DND-41 (cell line): ENCODE measurements around the gene ADGRF5.

Experiments used
- ATAC-seq: fragments of 200-7000 bp; cut with Tn5 transposase; 3 replicates; pipeline ENCODE4 v1.9.1; 2021; ENCODE audit warnings: low read depth; ENCODE audit not compliant: insufficient read depth
- DNase-seq: peaks from one replicate; pipeline ENCODE4 v3.0.0-alpha.2; 2020
- H2AFZ ChIP-seq: 2 replicates; pipeline ENCODE4 v1.6.0; 2012; ENCODE audit warnings: low read depth, low read length
- H3K27ac ChIP-seq: 2 replicates; pipeline ENCODE4 v1.5.1; 2012; ENCODE audit warnings: low read length, inconsistent platforms
- H3K27me3 ChIP-seq: fragments of 200-600 bp; sonication (generic); 2 replicates; pipeline ENCODE4 v1.6.0; 2012; ENCODE audit warnings: low read length, mild to moderate bottlenecking, inconsistent platforms; ENCODE audit not compliant: insufficient read depth, poor library complexity
- H3K36me3 ChIP-seq: 2 replicates; pipeline ENCODE4 v1.5.1; 2012; ENCODE audit warnings: low read length, inconsistent platforms; ENCODE audit not compliant: insufficient read depth
- H3K4me1 ChIP-seq: 2 replicates; pipeline ENCODE4 v1.5.1; 2012; ENCODE audit warnings: mild to moderate bottlenecking, low read length; ENCODE audit not compliant: insufficient read depth
- H3K4me2 ChIP-seq: 2 replicates; pipeline ENCODE4 v1.6.0; 2012; ENCODE audit warnings: mild to moderate bottlenecking, moderate library complexity, low read length, inconsistent platforms; ENCODE audit not compliant: insufficient read depth
- H3K4me3 ChIP-seq, 2 experiments: fragments of 200-600 bp in 1 of 2; shearing (Covaris generic) in 1 of 2; 2 replicates each; pipeline ENCODE4 v1.5.1; 2012 to 2016; ENCODE audit warnings: inconsistent platforms in 2 of 2, low read length in 2 of 2, mild to moderate bottlenecking in 2 of 2, low read depth in 1 of 2, moderate library complexity in 1 of 2
- H3K79me2 ChIP-seq: 2 replicates; pipeline ENCODE4 v1.6.0; 2012; ENCODE audit warnings: low read length, inconsistent platforms; ENCODE audit not compliant: insufficient read depth
- H3K9ac ChIP-seq: 2 replicates; pipeline ENCODE4 v1.6.0; 2012; ENCODE audit warnings: low read depth, mild to moderate bottlenecking, inconsistent platforms, low read length, moderate library complexity
- H3K9me3 ChIP-seq: 2 replicates; pipeline ENCODE4 v1.5.1; 2012; ENCODE audit warnings: low read length, moderate library complexity, mild to moderate bottlenecking, inconsistent platforms; ENCODE audit not compliant: insufficient read depth, severe bottlenecking
- H4K20me1 ChIP-seq: 2 replicates; pipeline ENCODE4 v1.6.0; 2012; ENCODE audit warnings: low read length; ENCODE audit not compliant: insufficient read depth
- CTCF ChIP-seq: IDR thresholded peaks from 2 replicates; pipeline ENCODE4 v1.5.1; 2012; ENCODE audit warnings: borderline replicate concordance, low read length, moderate library complexity, mild to moderate bottlenecking; ENCODE audit not compliant: poor library complexity, severe bottlenecking; ENCODE audit errors: extremely low read depth
- EZH2 ChIP-seq: IDR thresholded peaks from 3 replicates; pipeline ENCODE4 v1.6.1; 2012; ENCODE audit warnings: borderline replicate concordance, low read depth, mild to moderate bottlenecking, moderate library complexity, low read length, inconsistent platforms; ENCODE audit not compliant: severe bottlenecking

ADGRF5 gene

GRCh38 chr6:46888578-46888977 is 33.2 kb downstream of the ADGRF5 start:
- Histone ChIP-seq H3K4me3 (no peak overlapping the region), H4K20me1 (no peaks in the 10 kb centered on the region), H3K79me2 (no peaks in the 10 kb centered on the region), H3K4me2 (no peak overlapping the region), H3K27ac (no peak overlapping the region), H3K4me1 (no peaks in the 10 kb centered on the region), H2AFZ (no peak overlapping the region), H3K27me3 (no peaks in the 10 kb centered on the region), H3K9ac (no peak overlapping the region), H3K9me3 (no peaks in the 10 kb centered on the region), H3K36me3 (no peaks in the 10 kb centered on the region)
- TF ChIP-seq CTCF (no peak), EZH2 (no peak)
- no peak for DNase-seq
- ATAC-seq: no peak

- ATAC-seq: no peak
- no peak overlapping the region for H3K4me3 ChIP-seq
- no peaks in the 10 kb centered on the region for H3K36me3 ChIP-seq
- H3K79me2 ChIP-seq: no peaks in the 10 kb centered on the region
- H3K27ac ChIP-seq: no peak overlapping the region
- no peaks in the 10 kb centered on the region for H3K9me3 ChIP-seq
- no peaks in the 10 kb centered on the region for H3K4me1 ChIP-seq
- H2AFZ ChIP-seq: no peak overlapping the region
- no peak overlapping the region for H3K9ac ChIP-seq
- TF ChIP-seq EZH2 (no peak), CTCF (no peak)
- no peak for DNase-seq
- no peaks in the 10 kb centered on the region for H4K20me1 ChIP-seq
- H3K27me3 ChIP-seq: no peaks in the 10 kb centered on the region
- no peak overlapping the region for H3K4me2 ChIP-seq
Observed at GRCh38 chr6:46888031-46888430, 33.7 kb downstream of the ADGRF5 start.

GRCh38 chr6:46882645-46883044 is 39.1 kb downstream of the ADGRF5 start:
- Histone ChIP-seq H2AFZ (no peak overlapping the region), H3K79me2 (no peaks in the 10 kb centered on the region), H3K27ac (no peak overlapping the region), H3K9me3 (no peaks in the 10 kb centered on the region), H3K4me3 (no peak overlapping the region), H3K4me1 (no peaks in the 10 kb centered on the region), H4K20me1 (no peaks in the 10 kb centered on the region), H3K27me3 (no peaks in the 10 kb centered on the region), H3K4me2 (no peak overlapping the region), H3K36me3 (no peaks in the 10 kb centered on the region), H3K9ac (no peak overlapping the region)
- no peak for DNase-seq
- no peak for ATAC-seq
- TF ChIP-seq EZH2 (no peak), CTCF (no peak)

GRCh38 chr6:46879003-46879402 is 42.7 kb downstream of the ADGRF5 start:
- Histone ChIP-seq H3K27me3 (no peaks in the 10 kb centered on the region), H2AFZ (no peak overlapping the region), H3K36me3 (no peaks in the 10 kb centered on the region), H3K4me1 (no peaks in the 10 kb centered on the region), H3K4me3 (no peak overlapping the region), H3K9me3 (no peaks in the 10 kb centered on the region), H4K20me1 (no peaks in the 10 kb centered on the region), H3K9ac (no peak overlapping the region), H3K27ac (no peak overlapping the region), H3K4me2 (no peak overlapping the region), H3K79me2 (no peaks in the 10 kb centered on the region)
- no peak for TF ChIP-seq EZH2
- TF ChIP-seq CTCF: no peak
- DNase-seq (no peak), ATAC-seq (no peak)
